Keratinocyte (primary cell): Measurements from ENCODE around the gene ELP4. TPM values are rescaled to one million over a fixed set of nuclear protein-coding genes. Genes with fewer than 3 reads are reported as not detected.
A peak's percentile ranks its signal among the peaks of the same experiment; 100 is the strongest.

Source experiments
- DNase-seq: peaks from one replicate; pipeline ENCODE4 v3.0.0-alpha.2; 2011; ENCODE audit warnings: low read depth, missing footprints, low spot score
- FAIRE-seq: peaks from 2 replicates; lab custom pipeline; 2011; peaks lifted over from hg19 to GRCh38; lab: Jason Lieb, UNC
- H2AFZ ChIP-seq: 2 replicates; pipeline ENCODE4 v1.6.0; 2012; ENCODE audit warnings: low read length, control low read depth, inconsistent platforms; ENCODE audit not compliant: control insufficient read depth
- H3K27ac ChIP-seq: 2 replicates; pipeline ENCODE4 v1.5.1; 2011; ENCODE audit warnings: low read length; ENCODE audit not compliant: control insufficient read depth, insufficient read depth
- H3K27me3 ChIP-seq: 3 replicates; pipeline ENCODE4 v1.6.0; 2011; ENCODE audit warnings: low read length; ENCODE audit not compliant: control insufficient read depth, insufficient read depth; ENCODE audit errors: extremely low read depth
- H3K36me3 ChIP-seq, 2 experiments: 2 replicates in 1 of 2; 3 replicates in 1 of 2; pipeline ENCODE4 v1.5.1; 2011; ENCODE audit warnings: low read length in 2 of 2, mild to moderate bottlenecking in 1 of 2; ENCODE audit not compliant: control insufficient read depth in 2 of 2, insufficient read depth in 2 of 2; ENCODE audit errors: extremely low read depth in 1 of 2
- H3K4me1 ChIP-seq: 3 replicates; pipeline ENCODE4 v1.5.1; 2011; ENCODE audit warnings: low read length; ENCODE audit not compliant: control insufficient read depth, insufficient read depth; ENCODE audit errors: extremely low read depth
- H3K4me2 ChIP-seq: 3 replicates; pipeline ENCODE4 v1.6.0; 2011; ENCODE audit warnings: low read depth, low read length; ENCODE audit not compliant: control insufficient read depth, insufficient read depth; ENCODE audit errors: extremely low read depth
- H3K4me3 ChIP-seq, 3 experiments: fragments of 200-600 bp in 1 of 3; sonication (generic) in 1 of 3; 2 replicates in 2 of 3; 3 replicates in 1 of 3; pipeline ENCODE4 v1.5.1; 2011 to 2016; ENCODE audit warnings: low read length in 3 of 3, mild to moderate bottlenecking in 3 of 3, control low read depth in 2 of 3, inconsistent platforms in 1 of 3, low read depth in 1 of 3, mixed read lengths in 1 of 3, mixed run types in 1 of 3, moderate library complexity in 1 of 3; ENCODE audit not compliant: control insufficient read depth in 2 of 3, insufficient read depth in 2 of 3; ENCODE audit errors: extremely low read depth in 1 of 3
- H3K79me2 ChIP-seq: 2 replicates; pipeline ENCODE4 v1.6.0; 2012; ENCODE audit warnings: low read length; ENCODE audit not compliant: control insufficient read depth, insufficient read depth
- H3K9ac ChIP-seq: 3 replicates; pipeline ENCODE4 v1.6.0; 2011; ENCODE audit warnings: low read length; ENCODE audit not compliant: control insufficient read depth, insufficient read depth; ENCODE audit errors: extremely low read depth
- H3K9me1 ChIP-seq: 3 replicates; pipeline ENCODE4 v1.6.0; 2011; ENCODE audit warnings: low read length; ENCODE audit not compliant: control insufficient read depth, insufficient read depth; ENCODE audit errors: extremely low read depth
- H3K9me3 ChIP-seq: 2 replicates; pipeline ENCODE4 v1.5.1; 2012; ENCODE audit warnings: low read depth, low read length; ENCODE audit not compliant: control insufficient read depth
- H4K20me1 ChIP-seq: 3 replicates; pipeline ENCODE4 v1.6.0; 2011; ENCODE audit warnings: low read length; ENCODE audit not compliant: control insufficient read depth, insufficient read depth; ENCODE audit errors: extremely low read depth
- EZH2 ChIP-seq: IDR thresholded peaks from one replicate; pipeline ENCODE4 v1.6.1; 2012; ENCODE audit warnings: inconsistent platforms, mild to moderate bottlenecking, low read length, moderate library complexity
- dilution Hi-C: fragments of 300-500 bp; cut with MboI; formaldehyde crosslinking; loops from one replicate; pipeline ENCODE4 v1.7.0; 2020; ENCODE audit warnings: low sequenced_read_pairs; ENCODE audit not compliant: extremely low pct_ligation_motif_present
- polyA plus RNA-seq, 5 experiments: library from polyadenylated mRNA; depleted of rRNA in 3 of 5; stranded (reverse) in 3 of 5; stranded (forward) in 1 of 5; unstranded in 1 of 5; fragments of >200 nt; gene quantifications; 1 replicate in 1 of 5; 2 replicates in 3 of 5; 3 replicates in 1 of 5; pipeline versions ENCODE4 v1.2.1 to v1.2.3, GENCODE V29; 2011 to 2012; ENCODE audit warnings: missing spikeins in 2 of 5, low read depth in 1 of 5, low replicate concordance in 1 of 5
- TF ChIP-seq, protein P1 (sequence below), 3 experiments: IDR thresholded peaks in 1 of 3; conservative IDR thresholded peaks in 1 of 3; optimal IDR thresholded peaks in 1 of 3; 2 replicates in 2 of 3; 3 replicates in 1 of 3; pipeline versions ENCODE3 to v1.5.1; 2011; ENCODE audit warnings: low read length in 3 of 3, mild to moderate bottlenecking in 3 of 3, moderate library complexity in 2 of 3, control low read depth in 1 of 3, inconsistent platforms in 1 of 3; ENCODE audit not compliant: insufficient read depth in 2 of 3; ENCODE audit errors: extremely low read depth in 1 of 3

ELP4 gene
- polyA plus RNA-seq, 1 donor (not counting 4 experiments of a cell fraction or from before 2014, with no cell fraction given) = 29.6 TPM

DNA sequence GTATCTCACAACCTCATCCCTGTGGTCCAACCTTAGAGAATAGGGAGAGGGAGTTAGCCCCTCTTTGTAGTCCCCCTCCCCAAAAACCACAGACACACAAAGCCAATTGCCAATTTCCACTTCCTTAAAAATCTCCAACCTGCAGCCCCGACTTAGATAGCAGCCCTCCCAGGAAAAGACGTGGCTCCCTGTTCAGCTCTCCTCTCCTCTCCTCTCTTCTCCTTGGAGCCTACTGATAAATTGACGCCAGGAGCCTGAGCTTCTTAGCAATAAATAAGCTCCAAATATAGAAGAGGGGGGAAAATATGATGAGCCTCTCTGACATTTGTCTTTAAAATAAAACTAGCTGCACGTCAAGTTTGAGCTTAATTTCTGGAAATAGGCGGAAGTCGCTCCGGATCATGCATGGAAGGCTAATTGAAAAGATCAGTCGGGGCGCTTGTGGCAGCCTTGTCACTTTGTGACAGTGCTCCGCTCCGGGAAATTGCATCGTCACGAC, 294.3 kb downstream of the ELP4 start:
- Histone ChIP-seq H3K9ac (no peak overlapping the region), H3K27ac (no peak overlapping the region), H3K4me1 (no peaks in the 10 kb centered on the region), H3K27me3 (peaks cover 97% of the 10 kb centered on the region), H2AFZ (no peak overlapping the region), H4K20me1 (peaks cover 3% of the 10 kb centered on the region), H3K4me2 (no peak overlapping the region), H3K36me3 (no peaks in the 10 kb centered on the region), H3K79me2 (no peaks in the 10 kb centered on the region), H3K4me3 (no peak overlapping the region), H3K9me1 (no peaks in the 10 kb centered on the region), H3K9me3 (no peaks in the 10 kb centered on the region)
- dilution Hi-C loops = no loop called here
- DNase-seq (no peak), FAIRE-seq (no peak)
- TF ChIP-seq, protein P1, sequence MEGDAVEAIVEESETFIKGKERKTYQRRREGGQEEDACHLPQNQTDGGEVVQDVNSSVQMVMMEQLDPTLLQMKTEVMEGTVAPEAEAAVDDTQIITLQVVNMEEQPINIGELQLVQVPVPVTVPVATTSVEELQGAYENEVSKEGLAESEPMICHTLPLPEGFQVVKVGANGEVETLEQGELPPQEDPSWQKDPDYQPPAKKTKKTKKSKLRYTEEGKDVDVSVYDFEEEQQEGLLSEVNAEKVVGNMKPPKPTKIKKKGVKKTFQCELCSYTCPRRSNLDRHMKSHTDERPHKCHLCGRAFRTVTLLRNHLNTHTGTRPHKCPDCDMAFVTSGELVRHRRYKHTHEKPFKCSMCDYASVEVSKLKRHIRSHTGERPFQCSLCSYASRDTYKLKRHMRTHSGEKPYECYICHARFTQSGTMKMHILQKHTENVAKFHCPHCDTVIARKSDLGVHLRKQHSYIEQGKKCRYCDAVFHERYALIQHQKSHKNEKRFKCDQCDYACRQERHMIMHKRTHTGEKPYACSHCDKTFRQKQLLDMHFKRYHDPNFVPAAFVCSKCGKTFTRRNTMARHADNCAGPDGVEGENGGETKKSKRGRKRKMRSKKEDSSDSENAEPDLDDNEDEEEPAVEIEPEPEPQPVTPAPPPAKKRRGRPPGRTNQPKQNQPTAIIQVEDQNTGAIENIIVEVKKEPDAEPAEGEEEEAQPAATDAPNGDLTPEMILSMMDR (optimal IDR thresholded peaks at IDR 0.05 in 1 of 3, IDR thresholded peaks at IDR 0.05 in 1 of 3, conservative IDR thresholded peaks at IDR 0.05 in 1 of 3; ENCODE audit: extremely low read depth in 1 of 3, insufficient read depth in 2 of 3, low read length in 3 of 3) = no peak
- peak; percentile 3 for TF ChIP-seq EZH2

DNA sequence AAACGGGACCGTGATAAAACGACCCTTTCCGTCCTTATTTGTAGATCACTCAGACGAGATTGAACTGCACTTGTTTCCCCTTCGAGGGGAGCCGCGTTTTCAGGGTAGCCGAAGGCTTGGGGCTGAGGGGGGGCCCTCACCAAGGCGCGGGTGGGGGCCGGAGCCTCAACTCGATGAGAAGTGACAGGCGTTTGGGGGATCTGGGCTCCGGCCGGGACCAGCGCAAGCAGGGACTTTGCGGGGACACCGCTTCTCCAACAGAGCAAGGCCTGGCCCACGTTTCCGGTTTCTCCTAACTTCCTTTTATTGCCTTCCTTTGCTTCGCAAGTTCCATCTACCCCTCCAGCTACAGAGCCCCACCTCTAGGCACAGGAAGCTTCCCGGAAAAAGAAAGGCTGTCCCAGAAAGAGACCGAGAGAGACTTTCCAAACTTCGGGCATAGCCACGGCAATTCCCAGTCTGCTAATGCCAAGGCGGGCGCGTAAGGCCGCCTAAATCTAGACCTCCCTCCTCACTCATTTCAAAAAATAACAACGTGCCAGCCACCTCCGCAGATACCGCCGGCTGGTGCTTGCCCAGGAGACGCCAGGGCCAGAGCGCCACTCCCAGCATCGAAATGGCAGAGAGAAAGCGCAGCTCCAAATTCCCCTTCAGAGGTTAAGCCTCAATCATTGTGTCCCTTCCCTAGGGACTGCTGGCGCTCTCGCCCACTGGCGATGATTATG, 294.9 kb downstream of the ELP4 start:
- Histone ChIP-seq H3K9ac (no peak overlapping the region), H3K36me3 (no peaks in the 10 kb centered on the region), H4K20me1 (peaks cover 3% of the 10 kb centered on the region), H3K27ac (no peak overlapping the region), H3K9me1 (no peaks in the 10 kb centered on the region), H3K9me3 (no peaks in the 10 kb centered on the region), H3K4me1 (no peaks in the 10 kb centered on the region), H3K27me3 (peaks cover 97% of the 10 kb centered on the region), H3K4me2 (peak overlapping the region; percentile 41), H2AFZ (no peak overlapping the region), H3K79me2 (no peaks in the 10 kb centered on the region), H3K4me3 (peak overlapping the region in 1 of 3 experiments; percentile 41)
- no peak for FAIRE-seq
- dilution Hi-C loops = no loop called here
- TF ChIP-seq, protein P1 (optimal IDR thresholded peaks at IDR 0.05 in 1 of 3, IDR thresholded peaks at IDR 0.05 in 1 of 3, conservative IDR thresholded peaks at IDR 0.05 in 1 of 3; ENCODE audit: extremely low read depth in 1 of 3, insufficient read depth in 2 of 3, low read length in 3 of 3) = no peak
- TF ChIP-seq EZH2 = peak; percentile 61
- no peak for DNase-seq
